HCT116 (cell line): ENCODE results near the gene AAR2. TPM values are rescaled to one million over a fixed set of nuclear protein-coding genes. Genes with fewer than 3 reads are reported as not detected.

Experiments
- ATAC-seq: fragments of 200-7000 bp; cut with Tn5 transposase; 2 replicates; pipeline ENCODE4 v1.9.1; 2020; ENCODE audit warnings: mild to moderate bottlenecking, moderate library complexity
- Bru-seq: library from RNA; stranded (reverse); fragments of 400-500 nt; gene quantifications from one replicate; lab custom pipeline; 2021; lab: Mats Ljungman, UMichigan
- BruChase-seq, 2 experiments: library from RNA; stranded (reverse); fragments of 400-500 nt; gene quantifications; one replicate each; lab custom pipeline; 2021; lab: Mats Ljungman, UMichigan
- BruUV-seq: library from RNA; stranded (reverse); fragments of 400-500 nt; replicated peaks from 2 replicates; lab custom pipeline; 2021; lab: Mats Ljungman, UMichigan
- CTCF ChIA-PET: fragments of 300-600 bp; sonication (Branson Sonifier 250); formaldehyde crosslinking; loops from one replicate; lab custom pipeline; 2021; ENCODE audit warnings: antibody characterized with exemption; lab: Charles Lee
- POLR2A ChIA-PET: fragments of 300-600, 350-600 bp; sonication (Branson Sonifier 250); formaldehyde crosslinking; loops from one replicate; lab custom pipeline; 2021; ENCODE audit warnings: antibody characterized with exemption; lab: Charles Lee
- RAD21 ChIA-PET, 2 experiments: fragments of 300-600 bp; sonication (Branson Sonifier 250); formaldehyde crosslinking; loops; one replicate each; lab custom pipeline; 2023; ENCODE audit warnings: low total read pairs in 2 of 2; ENCODE audit not compliant: uncharacterized antibody in 2 of 2, unreplicated experiment in 2 of 2, low non-redundant PET in 1 of 2; lab: Charles Lee
- DNase-seq: peaks from one replicate; pipeline ENCODE4 v3.0.0-alpha.2; 2010; ENCODE audit warnings: low read depth, low spot score
- H2AFZ ChIP-seq: fragments of 200-600 bp; shearing (Covaris generic), sonication (generic); 2 replicates; pipeline ENCODE4 v1.6.1; 2017; ENCODE audit warnings: low read depth, mixed run types, mixed read lengths, antibody characterized with exemption, low read length; ENCODE audit not compliant: poor library complexity, severe bottlenecking
- H3K27ac ChIP-seq: 2 replicates; pipeline ENCODE4 v1.5.1; 2012; ENCODE audit warnings: low read depth, low read length
- H3K27me3 ChIP-seq: fragments of 200-600 bp; sonication (generic); 2 replicates; pipeline ENCODE4 v1.6.1; 2016; ENCODE audit warnings: mixed run types, low read length, mixed read lengths; ENCODE audit not compliant: insufficient read depth
- H3K36me3 ChIP-seq, 2 experiments: fragments of 200-500 bp in 1 of 2; fragments of 200-600 bp in 1 of 2; sonication (Bioruptor generic) in 1 of 2; sonication (generic) in 1 of 2; 2 replicates each; pipeline versions ENCODE4 v1.5.1 to v1.6.1; 2014 to 2016; ENCODE audit warnings: low read length in 2 of 2, inconsistent platforms in 1 of 2, mixed read lengths in 1 of 2, mixed run types in 1 of 2; ENCODE audit not compliant: insufficient read depth in 2 of 2, control insufficient read depth in 1 of 2
- H3K4me1 ChIP-seq, 2 experiments: fragments of 200-600 bp in 1 of 2; sonication (generic) in 1 of 2; 2 replicates each; pipeline versions ENCODE4 v1.5.1 to v1.6.1; 2012 to 2017; ENCODE audit warnings: low read length in 2 of 2, inconsistent platforms in 1 of 2, mild to moderate bottlenecking in 1 of 2, mixed read lengths in 1 of 2, mixed run types in 1 of 2, moderate library complexity in 1 of 2; ENCODE audit not compliant: insufficient read depth in 2 of 2, control insufficient read depth in 1 of 2
- H3K4me2 ChIP-seq: fragments of 200-600 bp; sonication (generic); 2 replicates; pipeline ENCODE4 v1.6.1; 2017; ENCODE audit warnings: mixed run types, low read length, mixed read lengths
- H3K4me3 ChIP-seq, 2 experiments: fragments of 200-600 bp in 1 of 2; sonication (generic) in 1 of 2; replicated peaks in 1 of 2; 2 replicates each; pipeline ENCODE4 v1.5.1; 2011 to 2016; ENCODE audit warnings: low read length in 2 of 2, control low read depth in 1 of 2, low read depth in 1 of 2, mild to moderate bottlenecking in 1 of 2, mixed read lengths in 1 of 2, mixed run types in 1 of 2
- H3K79me2 ChIP-seq: fragments of 200-600 bp; sonication (generic); 2 replicates; pipeline ENCODE4 v1.6.1; 2017; ENCODE audit warnings: mild to moderate bottlenecking, mixed run types, low read length, moderate library complexity, mixed read lengths; ENCODE audit not compliant: insufficient read depth
- H3K9ac ChIP-seq: fragments of 200-600 bp; sonication (generic); 2 replicates; pipeline ENCODE4 v1.6.1; 2016; ENCODE audit warnings: low read length, mixed read lengths
- H3K9me2 ChIP-seq: fragments of 200-600 bp; sonication (generic), shearing (Covaris generic); 2 replicates; pipeline ENCODE4 v1.6.1; 2017; ENCODE audit warnings: mixed run types, mild to moderate bottlenecking, moderate library complexity; ENCODE audit not compliant: insufficient read depth
- H3K9me3 ChIP-seq, 2 experiments: fragments of 200-500 bp in 1 of 2; fragments of 200-600 bp in 1 of 2; sonication (Bioruptor generic) in 1 of 2; sonication (generic) in 1 of 2; 2 replicates each; pipeline ENCODE4 v1.6.1; 2014 to 2017; ENCODE audit warnings: low read length in 2 of 2, mixed read lengths in 2 of 2, inconsistent platforms in 1 of 2, low read depth in 1 of 2, mild to moderate bottlenecking in 1 of 2, mixed run types in 1 of 2, moderate library complexity in 1 of 2; ENCODE audit not compliant: control insufficient read depth in 1 of 2, insufficient read depth in 1 of 2
- H4K20me1 ChIP-seq: fragments of 200-600 bp; sonication (generic), shearing (Covaris generic); 2 replicates; pipeline ENCODE4 v1.6.1; 2017; ENCODE audit warnings: mixed run types, mild to moderate bottlenecking, moderate library complexity; ENCODE audit not compliant: insufficient read depth
- CBX3 ChIP-seq: IDR thresholded peaks from 2 replicates; pipeline ENCODE4 v1.6.1; 2012; ENCODE audit warnings: low read depth
- CTCF ChIP-seq, 3 experiments: fragments of 200-600 bp in 1 of 3; sonication (generic) in 1 of 3; IDR thresholded peaks in 2 of 3; conservative IDR thresholded peaks in 1 of 3; 2 replicates each; pipeline ENCODE4 v1.5.1; 2012 to 2017; ENCODE audit warnings: low read depth in 2 of 3, low read length in 2 of 3, antibody characterized with exemption in 1 of 3, borderline replicate concordance in 1 of 3, control low read depth in 1 of 3, mild to moderate bottlenecking in 1 of 3, mixed read lengths in 1 of 3, mixed run types in 1 of 3, moderate library complexity in 1 of 3; ENCODE audit not compliant: insufficient read depth in 1 of 3
- ELF1 ChIP-seq: IDR thresholded peaks from 2 replicates; pipeline ENCODE4 v1.6.1; 2012; ENCODE audit warnings: low read depth, borderline replicate concordance
- JUND ChIP-seq: IDR thresholded peaks from 2 replicates; pipeline ENCODE4 v1.6.1; 2012
- MAX ChIP-seq: IDR thresholded peaks from 2 replicates; pipeline ENCODE4 v1.6.1; 2012
- POLR2A ChIP-seq: IDR thresholded peaks from 2 replicates; pipeline ENCODE4 v1.7.0; 2011; ENCODE audit warnings: borderline replicate concordance; ENCODE audit not compliant: insufficient read depth, insufficient read length; ENCODE audit errors: extremely low read depth
- POLR2AphosphoS5 ChIP-seq: IDR thresholded peaks from 2 replicates; pipeline ENCODE4 v1.6.1; 2011; ENCODE audit warnings: mild to moderate bottlenecking, low read depth, low read length, moderate library complexity
- REST ChIP-seq: IDR thresholded peaks from 2 replicates; pipeline ENCODE4 v1.6.1; 2012; ENCODE audit warnings: low read depth
- SIN3A ChIP-seq: IDR thresholded peaks from 2 replicates; pipeline ENCODE4 v1.6.1; 2012; ENCODE audit warnings: low read depth
- SRF ChIP-seq: IDR thresholded peaks from 2 replicates; pipeline ENCODE4 v1.6.1; 2012; ENCODE audit warnings: low read depth
- TCF7L2 ChIP-seq: IDR thresholded peaks from 2 replicates; pipeline ENCODE4 v1.7.0; 2011; ENCODE audit warnings: borderline replicate concordance, inconsistent platforms; ENCODE audit not compliant: insufficient read depth, insufficient read length; ENCODE audit errors: extremely low read depth
- YY1 ChIP-seq: IDR thresholded peaks from 2 replicates; pipeline ENCODE4 v1.6.1; 2011; ENCODE audit warnings: low read length, low read depth, moderate library complexity, mild to moderate bottlenecking; ENCODE audit not compliant: insufficient replicate concordance; ENCODE audit errors: extremely low read depth
- ZFX ChIP-seq: fragments of 450-650 bp; IDR thresholded peaks from 2 replicates; pipeline ENCODE4 v1.6.1; 2017
- ZNF274 ChIP-seq: fragments of 200-500 bp; sonication (Bioruptor generic); IDR thresholded peaks from 2 replicates; pipeline ENCODE4 v1.6.1; 2014; ENCODE audit warnings: mild to moderate bottlenecking, low read depth, low read length, inconsistent platforms
- intact Hi-C: fragments of 100-400 bp; cut with micrococcal nuclease; formaldehyde crosslinking; loops from 2 replicates; pipeline ENCODE4 v1.10.0; 2022
- long read RNA-seq: library from polyadenylated mRNA; unstranded; transcript quantifications from one replicate; pipeline ENCODE4 v2.0.0, GENCODE V29; 2021; ENCODE audit not compliant: unreplicated experiment
- polyA plus RNA-seq: library from polyadenylated mRNA; unstranded; fragments of >200 nt; gene quantifications from 2 replicates; pipeline ENCODE4 v1.2.1, GENCODE V29; 2012; ENCODE audit warnings: missing spikeins
- total RNA-seq: library from RNA; stranded (reverse); gene quantifications from one replicate; pipeline ENCODE4 v1.2.1, GENCODE V29; 2021; ENCODE audit not compliant: unreplicated experiment

AAR2 gene
- 23.3 TPM for total RNA-seq
- 16.6 and 19.9 TPM in 2 replicates for polyA plus RNA-seq
- Bru-seq, nascent RNA: percentile 75 among the genes with signal in this experiment
- BruChase-seq, experiment 1, labeled RNA remaining after a 6-hour chase: percentile 55 among the genes with signal in this experiment
- BruChase-seq, experiment 2, labeled RNA remaining after a 2-hour chase: percentile 70 among the genes with signal in this experiment
- long read RNA-seq, transcript AAR2-201 (4 exons, 2,430 nt): major isoform, 68 of 107 reads
- long read RNA-seq, partial matches to known transcripts: 20 of 107 reads
- long read RNA-seq, other reads (novel, unspliced or antisense): 15 of 107 reads

- RAD21 ChIA-PET: interaction anchor here (0.5 to 1.4 kb wide), 2 partner anchors 97 to 163 kb away, joined by 3 to 4 read pairs; no protein-coding TSS in a partner anchor
- CTCF ChIA-PET: interaction anchor here (1.1 to 2.3 kb wide), 2 partner anchors 34 to 164 kb away, joined by 5 to 7 read pairs; no protein-coding TSS in a partner anchor
- H4K20me1 ChIP-seq: no peaks in the 10 kb centered on the region
- ATAC-seq (peak; percentile 97), DNase-seq (peak; percentile 60)
- no peaks in the 10 kb centered on the region for H3K27me3 ChIP-seq
- peaks cover 10 to 18% of the 10 kb centered on the region in 2 experiments; a peak in 3 of 4 replicates for H3K36me3 ChIP-seq
- peak within 1 kb of the TSS; percentile 85 for H3K4me2 ChIP-seq
- peak within 1 kb of the TSS; percentile 84 for H2AFZ ChIP-seq
- peak within 1 kb of the TSS; percentile 85 for H3K9ac ChIP-seq
- POLR2A ChIA-PET: interaction anchor here (1.4 kb wide), 1 partner anchor 35 kb away, joined by 5 read pairs; no protein-coding TSS in a partner anchor
- no peaks in the 10 kb centered on the region for H3K9me2 ChIP-seq
- H3K79me2 ChIP-seq: peaks cover 49% of the 10 kb centered on the region
- peak within 1 kb of the TSS; percentile 68 to 91 for H3K4me3 ChIP-seq
- H3K27ac ChIP-seq: peak within 1 kb of the TSS; percentile 63
- H3K4me1 ChIP-seq: peaks cover 10 to 13% of the 10 kb centered on the region in 2 experiments
- no peaks in the 10 kb centered on the region for H3K9me3 ChIP-seq
- TF ChIP-seq CTCF (IDR thresholded peaks at IDR 0.05 in 2 of 3, conservative IDR thresholded peaks at IDR 0.05 in 1 of 3; ENCODE audit: borderline replicate concordance in 1 of 3, insufficient read depth in 1 of 3, low read depth in 2 of 3, low read length in 2 of 3): no peak
- TF ChIP-seq SIN3A: peak; percentile 78
- TF ChIP-seq TCF7L2: peak; percentile 43
- no peak for TF ChIP-seq JUND
- TF ChIP-seq ZNF274: no peak
- TF ChIP-seq REST: no peak
- TF ChIP-seq MAX: peak; percentile 86
- TF ChIP-seq CBX3: peak; percentile 85
- peak; percentile 86 for TF ChIP-seq ZFX
- TF ChIP-seq POLR2AphosphoS5: peak; percentile 90
- TF ChIP-seq SRF: peak; percentile 81
- peak; percentile 59 for TF ChIP-seq POLR2A
- TF ChIP-seq YY1: peak; percentile 81
- peak; percentile 55; the same call in 1 of the 2 replicates for TF ChIP-seq ELF1
- intact Hi-C loops: no loop called here
- BruUV-seq: TSS peak; percentile 73
Observed at GRCh38 chr20:36235892-36236785, at the start of gene AAR2. AAR2 (plus strand) TSS chr20:36236478; CDS start chr20:36239869, 3,391 bp downstream.
